Epithelial cell of esophagus (primary cell): Measurements from ENCODE around the gene ZNF292.
"Not testable (repeated sequence)": the region's sequence is repeated elsewhere in the genome, so short reads cannot be mapped to it uniquely, and the experiment has no call there.

Experiments used
- DNase-seq: peaks from one replicate; pipeline ENCODE4 v3.0.0; 2010; ENCODE audit warnings: low read depth
- H3K4me3 ChIP-seq: 2 replicates; pipeline ENCODE4 v1.5.1; 2011; ENCODE audit warnings: mild to moderate bottlenecking, low read length, control low read depth
- TF ChIP-seq, protein P1 (sequence below): IDR thresholded peaks from 2 replicates; pipeline ENCODE4 v1.5.1; 2011; ENCODE audit warnings: low read depth, mild to moderate bottlenecking, low read length, control low read depth, inconsistent platforms; ENCODE audit not compliant: insufficient read depth; ENCODE audit errors: missing control alignments

Gene ZNF292

GRCh38 chr6:87122477-87122876 lies 32.9 kb upstream of the ZNF292 start:
- DNase-seq: no peak

DNA sequence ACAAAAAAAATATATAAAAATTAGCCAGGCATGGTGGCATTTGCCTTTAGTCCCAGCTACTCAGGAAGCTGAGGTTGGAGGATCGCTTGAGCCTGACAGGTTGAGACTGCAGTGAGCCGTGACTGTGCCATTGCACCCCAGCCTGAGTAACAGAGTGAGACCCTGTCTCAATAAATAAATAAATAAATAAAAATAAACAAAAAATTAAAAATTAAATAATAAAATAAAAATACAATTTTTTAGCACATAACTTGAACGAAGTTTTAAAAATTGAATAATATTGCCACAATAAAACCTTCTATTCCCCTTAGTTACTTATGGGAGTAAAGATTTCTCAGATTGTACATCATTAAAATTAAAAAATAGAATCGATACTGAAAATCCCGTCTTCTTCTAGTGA lies 31.3 kb upstream of the ZNF292 start:
- TF ChIP-seq, protein P1, sequence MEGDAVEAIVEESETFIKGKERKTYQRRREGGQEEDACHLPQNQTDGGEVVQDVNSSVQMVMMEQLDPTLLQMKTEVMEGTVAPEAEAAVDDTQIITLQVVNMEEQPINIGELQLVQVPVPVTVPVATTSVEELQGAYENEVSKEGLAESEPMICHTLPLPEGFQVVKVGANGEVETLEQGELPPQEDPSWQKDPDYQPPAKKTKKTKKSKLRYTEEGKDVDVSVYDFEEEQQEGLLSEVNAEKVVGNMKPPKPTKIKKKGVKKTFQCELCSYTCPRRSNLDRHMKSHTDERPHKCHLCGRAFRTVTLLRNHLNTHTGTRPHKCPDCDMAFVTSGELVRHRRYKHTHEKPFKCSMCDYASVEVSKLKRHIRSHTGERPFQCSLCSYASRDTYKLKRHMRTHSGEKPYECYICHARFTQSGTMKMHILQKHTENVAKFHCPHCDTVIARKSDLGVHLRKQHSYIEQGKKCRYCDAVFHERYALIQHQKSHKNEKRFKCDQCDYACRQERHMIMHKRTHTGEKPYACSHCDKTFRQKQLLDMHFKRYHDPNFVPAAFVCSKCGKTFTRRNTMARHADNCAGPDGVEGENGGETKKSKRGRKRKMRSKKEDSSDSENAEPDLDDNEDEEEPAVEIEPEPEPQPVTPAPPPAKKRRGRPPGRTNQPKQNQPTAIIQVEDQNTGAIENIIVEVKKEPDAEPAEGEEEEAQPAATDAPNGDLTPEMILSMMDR: no peak
- H3K4me3 ChIP-seq: no peak overlapping the region
- no peak for DNase-seq

More at GRCh38 chr6:87122477-87122876, 32.9 kb upstream of the ZNF292 start:
- no peak overlapping the region for H3K4me3 ChIP-seq
- TF ChIP-seq, protein P1: no peak

DNA sequence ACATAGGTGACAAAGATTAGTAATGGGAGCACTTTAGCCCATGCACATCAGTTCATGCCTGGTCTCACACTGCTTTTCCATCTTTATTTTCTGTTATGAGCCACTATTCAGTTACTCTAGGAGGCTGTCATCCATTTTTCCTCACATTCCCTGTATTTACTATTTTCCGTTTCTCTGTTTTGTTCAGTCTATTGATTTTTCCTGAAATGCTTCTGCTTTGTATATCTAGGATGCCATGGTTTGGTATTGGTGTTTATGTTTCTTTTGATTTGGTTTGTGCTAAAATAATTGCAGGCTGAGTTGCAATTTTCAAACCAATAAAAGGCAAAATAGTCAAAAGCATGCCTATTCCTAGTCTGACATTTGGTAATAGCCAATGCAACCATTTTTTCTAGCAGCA lies 28.9 kb upstream of the ZNF292 start:
- H3K4me3 ChIP-seq: no peak overlapping the region
- no peak for DNase-seq
- TF ChIP-seq, protein P1: no peak

- TF ChIP-seq, protein P1: no peak
- H3K4me3 ChIP-seq: no peak overlapping the region
- DNase-seq: no peak
Measured at GRCh38 chr6:87127737-87128136, 27.6 kb upstream of the ZNF292 start.

- DNase-seq: no peak
- H3K4me3 ChIP-seq: no peak overlapping the region
- TF ChIP-seq, protein P1: no peak
Measured at GRCh38 chr6:87136963-87137362, 18.4 kb upstream of the ZNF292 start.

- DNase-seq: peak; percentile 70
- TF ChIP-seq, protein P1: peak; percentile 76
Measured at GRCh38 chr6:87139236-87139635, 16.1 kb upstream of the ZNF292 start.

GRCh38 chr6:87139927-87140326 lies 15.4 kb upstream of the ZNF292 start:
- H3K4me3 ChIP-seq, DNase-seq: not testable (repeated sequence)

More at GRCh38 chr6:87139236-87139635, 16.1 kb upstream of the ZNF292 start:
- no peak overlapping the region for H3K4me3 ChIP-seq

DNA sequence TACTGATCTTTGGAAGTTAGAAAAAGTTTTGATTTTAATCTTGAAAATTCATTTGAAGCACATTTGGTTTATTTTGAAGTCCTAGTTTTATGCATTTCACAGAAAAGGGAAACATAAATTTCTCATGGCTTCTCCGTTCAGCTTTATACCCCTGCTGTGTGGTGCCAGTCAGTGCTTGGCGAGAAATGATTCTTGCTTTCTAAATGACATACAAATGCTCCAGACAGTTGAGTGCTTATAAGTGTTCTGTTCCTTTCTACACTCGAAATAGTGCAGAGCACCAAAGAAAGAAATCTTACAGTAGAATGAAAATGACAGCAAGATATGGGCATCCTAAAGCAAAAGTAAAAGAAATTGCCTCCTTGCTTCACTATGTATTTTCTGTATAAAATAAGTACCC lies 9.0 kb upstream of the ZNF292 start:
- TF ChIP-seq, protein P1: no peak
- DNase-seq: no peak
- no peak overlapping the region for H3K4me3 ChIP-seq
